CD4-positive, alpha-beta T cell treated with Interleukin-15 for 4 hours (primary cell): ENCODE measurements around the gene CEP55.
A peak's percentile ranks its signal among the peaks of the same experiment; 100 is the strongest.
"Not testable (repeated sequence)": the region's sequence is repeated elsewhere in the genome, so short reads cannot be mapped to it uniquely, and the experiment has no call there.

Source experiments
- DNase-seq: peaks from one replicate; pipeline ENCODE4 v3.0.0-alpha.2; 2020; ENCODE audit warnings: low spot score

Gene CEP55

DNA sequence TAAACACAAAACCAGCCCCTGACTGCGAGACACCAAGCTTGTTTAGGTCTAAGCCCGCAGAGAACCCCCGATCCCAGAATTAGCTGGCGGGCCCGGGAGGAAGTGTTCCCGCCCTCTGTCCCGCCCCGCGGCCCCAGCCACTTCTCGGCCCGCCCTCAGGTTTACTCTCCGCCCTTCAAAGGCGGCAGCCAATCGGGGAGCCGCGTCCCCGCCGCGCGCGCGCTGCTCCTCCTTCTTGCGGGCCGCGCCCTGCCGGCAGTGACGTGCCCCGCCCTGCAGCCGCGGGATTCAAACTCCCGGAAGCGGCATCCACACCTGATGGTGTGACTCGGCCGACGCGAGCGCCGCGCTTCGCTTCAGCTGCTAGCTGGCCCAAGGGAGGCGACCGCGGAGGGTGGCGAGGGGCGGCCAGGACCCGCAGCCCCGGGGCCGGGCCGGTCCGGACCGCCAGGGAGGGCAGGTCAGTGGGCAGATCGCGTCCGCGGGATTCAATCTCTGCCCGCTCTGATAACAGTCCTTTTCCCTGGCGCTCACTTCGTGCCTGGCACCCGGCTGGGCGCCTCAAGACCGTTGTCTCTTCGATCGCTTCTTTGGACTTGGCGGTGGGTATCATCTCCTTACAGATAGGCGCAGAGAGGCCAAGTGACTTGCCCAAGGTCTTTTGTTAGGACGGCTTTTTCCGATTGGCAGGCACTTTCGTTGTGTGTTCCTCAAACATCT, at the start of gene CEP55:
Gene CEP55 (plus strand): TSS at position 291 of the 720 bp plus-strand sequence. CDS start 3,440 bp downstream, outside the sequence.
- peak; percentile 95 for DNase-seq

GRCh38 chr10:93447019-93447418, 49.4 kb upstream of the CEP55 start:
- DNase-seq = no peak

GRCh38 chr10:93447970-93448369, 48.4 kb upstream of the CEP55 start:
- DNase-seq = no peak

GRCh38 chr10:93451244-93451947, 45.0 kb upstream of the CEP55 start:
- no peak for DNase-seq

GRCh38 chr10:93452143-93452542, 44.3 kb upstream of the CEP55 start:
- DNase-seq = no peak

- DNase-seq = no peak
Observed at GRCh38 chr10:93454146-93454545, 42.3 kb upstream of the CEP55 start.

- no peak for DNase-seq
Observed at GRCh38 chr10:93454736-93455135, 41.7 kb upstream of the CEP55 start.

DNA sequence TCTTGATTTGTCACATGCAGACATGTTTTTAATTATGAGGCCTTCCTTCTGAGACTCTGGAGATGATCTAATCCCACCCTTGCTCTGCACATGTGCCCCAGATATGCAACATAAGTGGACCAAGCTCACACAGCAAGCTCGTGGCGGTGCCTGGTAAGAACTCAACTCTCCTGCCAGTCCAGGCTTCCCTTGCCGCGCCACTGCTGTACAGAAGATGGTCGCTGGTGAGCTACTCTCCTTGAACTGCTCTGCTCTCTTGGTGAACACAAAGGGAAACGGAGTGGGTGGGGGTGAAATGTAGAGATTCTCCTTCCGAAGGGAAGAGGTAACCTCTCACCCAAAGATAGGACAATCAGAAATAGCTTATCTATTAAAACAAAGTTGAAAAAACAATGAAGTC, 39.9 kb upstream of the CEP55 start:
- DNase-seq = no peak

- DNase-seq = no peak
Observed at GRCh38 chr10:93457511-93457910, 38.9 kb upstream of the CEP55 start.

DNA sequence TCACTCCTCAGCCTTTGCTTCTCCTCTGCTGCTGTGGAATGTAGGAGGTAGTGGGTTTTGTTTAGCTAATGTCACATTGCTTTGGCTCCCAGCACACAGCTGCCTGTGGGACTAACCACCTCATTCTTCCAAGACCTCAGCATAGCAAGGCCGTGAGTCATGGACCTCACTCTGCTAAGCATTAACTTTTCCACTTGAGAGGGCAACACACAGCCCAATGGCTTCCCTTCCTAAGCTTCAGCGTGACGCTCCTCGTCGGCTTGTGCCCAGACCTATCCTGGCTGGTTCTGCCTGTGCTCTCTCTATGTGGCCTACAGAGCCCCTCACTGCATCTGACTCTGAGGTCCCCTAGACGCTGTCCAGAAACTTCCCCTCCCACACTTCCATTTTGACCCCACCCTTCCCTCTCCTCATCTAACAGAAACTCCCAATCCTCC, 37.6 kb upstream of the CEP55 start:
- DNase-seq = no peak

DNA sequence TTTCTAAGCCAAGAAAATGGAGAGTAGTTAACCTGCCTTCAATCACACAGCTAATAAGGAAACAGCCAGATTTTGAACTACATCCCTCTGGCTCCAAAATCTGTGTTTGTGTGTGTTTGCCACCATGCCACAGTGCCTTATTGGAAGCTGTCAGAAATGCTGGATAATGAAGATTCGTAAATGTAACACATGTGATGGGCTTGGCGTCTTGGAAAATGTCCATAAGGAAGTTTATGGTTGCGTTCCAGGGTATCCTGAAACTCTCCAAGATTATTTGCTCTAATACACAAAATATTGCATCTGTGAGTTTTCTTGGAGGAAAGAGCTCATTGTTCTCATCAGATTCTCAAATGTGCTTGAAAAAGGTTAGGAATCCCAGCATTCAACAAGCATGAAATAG, 36.9 kb upstream of the CEP55 start:
- DNase-seq = no peak

GRCh38 chr10:93461109-93461806, 35.2 kb upstream of the CEP55 start:
- DNase-seq = no peak

- DNase-seq = no peak
Observed at GRCh38 chr10:93461807-93462178, 34.6 kb upstream of the CEP55 start.

DNA sequence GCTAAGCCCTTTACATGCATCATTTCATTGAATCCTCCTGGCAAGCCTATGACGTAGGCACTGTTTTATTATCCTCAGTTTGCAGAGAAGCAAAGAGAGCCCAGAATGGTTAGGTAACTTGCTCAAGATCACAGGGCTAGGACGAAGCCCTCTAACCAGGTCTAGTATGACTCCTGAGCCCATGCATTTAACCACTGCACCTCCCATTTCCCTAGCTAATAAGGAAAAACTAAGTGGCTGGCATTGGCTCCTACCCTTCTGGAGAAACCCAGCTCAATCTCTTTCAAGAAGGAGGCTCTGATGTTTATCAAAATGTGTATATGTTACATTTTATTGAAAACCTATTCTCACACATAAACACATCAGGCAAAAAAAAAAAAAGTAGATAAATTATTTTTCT, 34.0 kb upstream of the CEP55 start:
- no peak for DNase-seq

- DNase-seq = peak; percentile 14
Observed at GRCh38 chr10:93462881-93463280, 33.5 kb upstream of the CEP55 start.

GRCh38 chr10:93463723-93464476, 32.5 kb upstream of the CEP55 start:
- no peak for DNase-seq

DNA sequence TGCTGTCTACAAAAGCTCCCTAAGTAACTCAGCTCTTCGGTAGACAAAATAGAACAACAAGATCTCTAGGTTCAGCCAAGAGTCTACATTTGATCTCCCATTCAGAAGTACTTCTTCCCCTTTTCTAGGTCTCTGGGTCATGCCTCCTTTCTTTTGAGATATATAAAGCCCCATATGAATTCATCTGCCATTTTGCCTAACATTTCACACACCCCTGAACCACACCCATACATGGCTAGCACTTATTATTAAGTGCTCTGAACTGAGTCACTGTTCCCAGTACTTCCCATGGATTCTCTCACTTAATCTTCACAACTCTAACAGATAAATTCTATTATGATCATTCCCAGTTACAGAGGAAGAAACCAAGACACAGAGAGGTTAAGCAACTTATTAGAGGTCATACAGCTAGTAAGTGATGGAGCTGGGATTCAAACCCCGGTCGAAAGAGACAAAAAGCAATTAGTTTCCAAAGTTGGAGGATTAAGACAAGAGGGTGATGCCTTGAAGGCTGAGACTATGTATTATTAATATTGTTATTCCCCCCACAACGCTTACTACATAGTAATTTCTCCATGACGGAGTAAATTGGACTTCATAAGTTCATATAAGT, 31.5 kb upstream of the CEP55 start:
- DNase-seq = no peak

DNA sequence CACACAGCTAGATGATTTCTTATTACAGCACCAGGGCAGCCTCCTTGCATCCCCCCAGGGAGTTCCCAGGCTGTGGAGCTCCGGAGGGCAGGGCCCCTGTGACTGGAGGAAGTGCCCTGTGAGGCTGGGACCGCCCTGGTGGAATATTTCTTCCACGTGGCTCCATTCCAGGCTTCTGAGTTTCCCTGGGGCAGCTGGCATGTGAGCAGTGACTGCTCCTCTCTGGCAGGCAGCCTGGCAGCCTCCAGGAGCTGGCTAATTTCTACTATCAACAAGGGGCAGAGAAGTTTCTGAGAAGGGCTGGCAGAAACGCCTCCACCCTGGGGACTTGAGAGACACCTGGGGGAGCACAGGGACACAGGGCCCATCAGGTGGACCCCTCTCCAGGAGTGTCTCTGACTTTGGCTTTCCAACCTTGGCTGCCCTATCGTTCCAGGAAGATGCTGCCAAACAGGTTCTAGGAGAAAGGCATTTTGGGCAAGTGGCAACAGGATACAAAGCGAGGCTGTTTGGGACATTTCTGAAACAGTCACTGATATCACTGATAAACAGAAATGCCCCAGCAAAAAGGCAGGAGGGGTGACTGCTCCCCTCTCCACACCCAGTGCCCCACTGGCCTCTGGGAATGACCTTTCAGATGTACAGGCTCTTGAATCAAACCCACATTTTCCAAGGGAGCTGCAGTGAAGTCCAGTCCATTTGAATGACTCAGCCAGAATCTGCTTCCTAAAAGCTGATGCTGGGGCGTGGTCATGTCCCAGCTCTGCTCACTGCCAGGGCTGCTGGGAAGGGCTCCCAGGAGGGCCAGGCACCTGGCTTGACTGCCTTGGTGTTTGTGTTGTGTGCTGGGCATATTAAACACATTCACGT, 30.4 kb upstream of the CEP55 start:
- DNase-seq = no peak

- not testable (repeated sequence) for DNase-seq
Observed at GRCh38 chr10:93467635-93468034, 28.8 kb upstream of the CEP55 start.

GRCh38 chr10:93468461-93469213, 27.8 kb upstream of the CEP55 start:
- no peak for DNase-seq
